GM23338 (cell line): ENCODE results near the gene GPN3. TPM values are rescaled to one million over a fixed set of nuclear protein-coding genes. Genes with fewer than 3 reads are reported as not detected.

ENCODE experiments used
- ATAC-seq: fragments of 200-7000 bp; cut with Tn5 transposase; 3 replicates; pipeline ENCODE4 v1.9.1; 2020
- DNase-seq: peaks from one replicate; pipeline ENCODE4 v3.0.0-alpha.2; 2015; ENCODE audit warnings: low spot score
- H2AFZ ChIP-seq: fragments of 200-600 bp; sonication (generic); 2 replicates; pipeline ENCODE4 v1.8.0; 2016; ENCODE audit warnings: antibody characterized with exemption, mild to moderate bottlenecking, moderate library complexity
- H3F3A ChIP-seq: fragments of 200-600 bp; sonication (generic); replicated peaks from 2 replicates; pipeline ENCODE4 v1.8.0; 2017; ENCODE audit warnings: antibody characterized with exemption, mixed run types, low read depth
- H3K27ac ChIP-seq: fragments of 200-600 bp; sonication (generic); 2 replicates; pipeline ENCODE4 v1.6.1; 2016; ENCODE audit warnings: low read depth
- H3K27me3 ChIP-seq: fragments of 200-600 bp; sonication (generic); 2 replicates; pipeline ENCODE4 v1.8.0; 2016; ENCODE audit warnings: mild to moderate bottlenecking, mixed run types, moderate library complexity; ENCODE audit not compliant: insufficient read depth
- H3K36me3 ChIP-seq: fragments of 200-600 bp; sonication (generic); 2 replicates; pipeline ENCODE4 v1.8.0; 2016; ENCODE audit warnings: mild to moderate bottlenecking; ENCODE audit not compliant: insufficient read depth
- H3K4me1 ChIP-seq: fragments of 200-600 bp; sonication (generic); 2 replicates; pipeline ENCODE4 v1.8.0; 2016; ENCODE audit warnings: mild to moderate bottlenecking, moderate library complexity; ENCODE audit not compliant: insufficient read depth
- H3K4me2 ChIP-seq: fragments of 200-600 bp; sonication (generic); 2 replicates; pipeline ENCODE4 v1.7.1; 2017; ENCODE audit warnings: mixed run types
- H3K4me3 ChIP-seq: fragments of 200-600 bp; sonication (generic); 2 replicates; pipeline ENCODE4 v1.6.1; 2016; ENCODE audit warnings: mixed run types
- H3K79me2 ChIP-seq: fragments of 200-600 bp; sonication (generic); replicated peaks from 2 replicates; pipeline ENCODE4 v1.8.0; 2017; ENCODE audit warnings: mild to moderate bottlenecking; ENCODE audit not compliant: insufficient read depth
- H3K9me2 ChIP-seq: fragments of 200-600 bp; sonication (generic); 2 replicates; pipeline ENCODE4 v1.8.0; 2017; ENCODE audit not compliant: insufficient read depth
- H4K20me1 ChIP-seq: fragments of 200-600 bp; sonication (generic); replicated peaks from 2 replicates; pipeline ENCODE4 v1.8.0; 2017; ENCODE audit warnings: mild to moderate bottlenecking; ENCODE audit not compliant: insufficient read depth
- H3K27ac Mint-ChIP-seq: 2 replicates; pipeline ENCODE4 v1.8.0; 2020; ENCODE audit warnings: inconsistent platforms, mild to moderate bottlenecking, moderate library complexity, mixed read lengths
- H3K27me3 Mint-ChIP-seq: 3 replicates; pipeline ENCODE4 v1.8.0; 2022; ENCODE audit warnings: low read depth, mild to moderate bottlenecking, moderate library complexity, mixed read lengths, inconsistent platforms; ENCODE audit not compliant: insufficient read depth, poor library complexity
- H3K36me3 Mint-ChIP-seq: 3 replicates; pipeline ENCODE4 v1.8.0; 2021; ENCODE audit warnings: low read depth, mild to moderate bottlenecking, inconsistent platforms, moderate library complexity, mixed read lengths
- H3K4me1 Mint-ChIP-seq: 3 replicates; pipeline ENCODE4 v1.8.0; 2020; ENCODE audit warnings: mild to moderate bottlenecking, inconsistent platforms, mixed read lengths
- H3K4me3 Mint-ChIP-seq: 3 replicates; pipeline ENCODE4 v1.8.0; 2021; ENCODE audit warnings: moderate library complexity, mild to moderate bottlenecking, inconsistent platforms, mixed read lengths
- H3K9me3 Mint-ChIP-seq: 3 replicates; pipeline ENCODE4 v1.8.0; 2020; ENCODE audit warnings: moderate library complexity, mild to moderate bottlenecking, inconsistent platforms, mixed read lengths
- CREB1 ChIP-seq: fragments of 250-450 bp; sonication (Bioruptor Pico); IDR thresholded peaks from 2 replicates; pipeline ENCODE4 v1.5.0; 2020; ENCODE audit warnings: low read depth, mild to moderate bottlenecking, moderate library complexity
- EZH2 ChIP-seq: fragments of 200-600 bp; sonication (generic); IDR thresholded peaks from one replicate; pipeline ENCODE4 v1.8.0; 2017; ENCODE audit warnings: antibody characterized with exemption, mild to moderate bottlenecking, low read depth; ENCODE audit not compliant: unreplicated experiment
- EZH2phosphoT487 ChIP-seq: fragments of 200-600 bp; sonication (generic); IDR thresholded peaks from one replicate; pipeline ENCODE4 v1.8.1; 2018; ENCODE audit warnings: antibody characterized with exemption; ENCODE audit not compliant: unreplicated experiment
- JUNB ChIP-seq: IDR thresholded peaks from one replicate; pipeline ENCODE4 v1.6.1; 2016; ENCODE audit warnings: antibody characterized with exemption; ENCODE audit not compliant: unreplicated experiment
- NANOG ChIP-seq: IDR thresholded peaks from 2 replicates; pipeline ENCODE4 v1.6.1; 2016; ENCODE audit warnings: antibody characterized with exemption, borderline replicate concordance
- POLR2AphosphoS5 ChIP-seq: IDR thresholded peaks from 2 replicates; pipeline ENCODE4 v1.6.1; 2016; ENCODE audit warnings: antibody characterized with exemption, low read depth
- STAT1 ChIP-seq: IDR thresholded peaks from one replicate; pipeline ENCODE4 v1.6.1; 2016; ENCODE audit warnings: antibody characterized with exemption; ENCODE audit not compliant: unreplicated experiment
- ZNF114 ChIP-seq: fragments of 250-450 bp; sonication (Bioruptor Pico); IDR thresholded peaks from 2 replicates; pipeline ENCODE4 v1.5.0; 2020; ENCODE audit warnings: mild to moderate bottlenecking, moderate library complexity
- ZNF331 ChIP-seq: fragments of 250-450 bp; sonication (Bioruptor Pico); IDR thresholded peaks from 2 replicates; pipeline ENCODE4 v1.5.0; 2020; ENCODE audit warnings: low read depth, mild to moderate bottlenecking, moderate library complexity
- ZNF462 ChIP-seq: fragments of 250-450 bp; sonication (Bioruptor Pico); IDR thresholded peaks from 2 replicates; pipeline ENCODE4 v1.5.0; 2020; ENCODE audit warnings: mild to moderate bottlenecking, moderate library complexity
- polyA plus RNA-seq: library from polyadenylated mRNA; unstranded; fragments of >200 nt; fragmentation: Nextera tagmentation; extraction: Ambion mirVana; gene quantifications from 2 replicates; pipeline ENCODE4 v1.2.1, GENCODE V29; 2016
- total RNA-seq: library from RNA; depleted of rRNA; stranded (reverse); fragments of >200 nt; shearing (Covaris generic); gene quantifications from 2 replicates; pipeline ENCODE4 v1.2.3, GENCODE V29; 2014
- TF ChIP-seq, protein P1 (sequence below): IDR thresholded peaks from one replicate; pipeline ENCODE4 v1.6.1; 2018; ENCODE audit warnings: antibody characterized with exemption; ENCODE audit not compliant: unreplicated experiment
- TF ChIP-seq, protein P2 (sequence below): IDR thresholded peaks from 2 replicates; pipeline ENCODE4 v1.6.1; 2016; ENCODE audit warnings: antibody characterized with exemption
- TF ChIP-seq, protein P3 (sequence below), 2 experiments: fragments of 200-600 bp in 1 of 2; sonication (generic) in 1 of 2; conservative IDR thresholded peaks; 2 replicates each; pipeline versions ENCODE4 v1.5.1 to v1.6.1; 2016 to 2017; ENCODE audit warnings: antibody characterized with exemption in 2 of 2, low read depth in 2 of 2, mild to moderate bottlenecking in 2 of 2, moderate library complexity in 1 of 2

The GPN3 gene
- total and polyA plus RNA-seq, 2 experiments from 2014 or later = 45.0 to 108 TPM

DNA sequence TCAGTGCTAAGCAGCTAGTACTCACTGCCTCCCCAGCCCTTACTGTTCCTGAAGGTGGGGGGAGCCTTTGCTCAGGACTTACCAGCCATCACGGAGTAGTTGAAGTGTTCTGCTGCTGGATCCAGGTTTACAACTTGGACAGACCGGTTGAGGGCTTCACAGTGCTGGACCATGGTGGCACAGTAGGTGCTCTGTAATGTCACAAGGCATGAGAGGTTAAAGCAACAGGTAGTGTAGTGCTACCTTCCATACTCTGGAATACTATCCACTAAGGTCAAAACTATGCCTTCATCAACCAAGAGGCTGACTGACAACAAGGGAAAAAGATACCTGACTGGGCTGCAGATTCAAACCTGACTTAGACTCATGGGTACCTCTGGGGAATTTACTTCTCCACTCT, 3.0 kb downstream of the GPN3 start:
- peaks cover 6% of the 10 kb centered on the region for H3K4me1 ChIP-seq
- no peak for ATAC-seq
- H3K36me3 ChIP-seq = peaks cover 8% of the 10 kb centered on the region
- peaks cover 19% of the 10 kb centered on the region for H4K20me1 ChIP-seq
- no peak overlapping the region for H3K27ac ChIP-seq
- H3K9me2 ChIP-seq = no peaks in the 10 kb centered on the region
- H3K4me1 Mint-ChIP-seq = peaks cover 13% of the 10 kb centered on the region
- no peak for TF ChIP-seq ZNF114 (CRISPR knock-in tag)
- no peak for TF ChIP-seq ZNF331 (CRISPR knock-in tag)
- TF ChIP-seq POLR2AphosphoS5 = no peak
- TF ChIP-seq, protein P1, sequence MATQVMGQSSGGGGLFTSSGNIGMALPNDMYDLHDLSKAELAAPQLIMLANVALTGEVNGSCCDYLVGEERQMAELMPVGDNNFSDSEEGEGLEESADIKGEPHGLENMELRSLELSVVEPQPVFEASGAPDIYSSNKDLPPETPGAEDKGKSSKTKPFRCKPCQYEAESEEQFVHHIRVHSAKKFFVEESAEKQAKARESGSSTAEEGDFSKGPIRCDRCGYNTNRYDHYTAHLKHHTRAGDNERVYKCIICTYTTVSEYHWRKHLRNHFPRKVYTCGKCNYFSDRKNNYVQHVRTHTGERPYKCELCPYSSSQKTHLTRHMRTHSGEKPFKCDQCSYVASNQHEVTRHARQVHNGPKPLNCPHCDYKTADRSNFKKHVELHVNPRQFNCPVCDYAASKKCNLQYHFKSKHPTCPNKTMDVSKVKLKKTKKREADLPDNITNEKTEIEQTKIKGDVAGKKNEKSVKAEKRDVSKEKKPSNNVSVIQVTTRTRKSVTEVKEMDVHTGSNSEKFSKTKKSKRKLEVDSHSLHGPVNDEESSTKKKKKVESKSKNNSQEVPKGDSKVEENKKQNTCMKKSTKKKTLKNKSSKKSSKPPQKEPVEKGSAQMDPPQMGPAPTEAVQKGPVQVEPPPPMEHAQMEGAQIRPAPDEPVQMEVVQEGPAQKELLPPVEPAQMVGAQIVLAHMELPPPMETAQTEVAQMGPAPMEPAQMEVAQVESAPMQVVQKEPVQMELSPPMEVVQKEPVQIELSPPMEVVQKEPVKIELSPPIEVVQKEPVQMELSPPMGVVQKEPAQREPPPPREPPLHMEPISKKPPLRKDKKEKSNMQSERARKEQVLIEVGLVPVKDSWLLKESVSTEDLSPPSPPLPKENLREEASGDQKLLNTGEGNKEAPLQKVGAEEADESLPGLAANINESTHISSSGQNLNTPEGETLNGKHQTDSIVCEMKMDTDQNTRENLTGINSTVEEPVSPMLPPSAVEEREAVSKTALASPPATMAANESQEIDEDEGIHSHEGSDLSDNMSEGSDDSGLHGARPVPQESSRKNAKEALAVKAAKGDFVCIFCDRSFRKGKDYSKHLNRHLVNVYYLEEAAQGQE = no peak
- TF ChIP-seq NANOG = no peak
- no peak for TF ChIP-seq JUNB
- TF ChIP-seq EZH2phosphoT487 = no peak
- TF ChIP-seq, protein P2, sequence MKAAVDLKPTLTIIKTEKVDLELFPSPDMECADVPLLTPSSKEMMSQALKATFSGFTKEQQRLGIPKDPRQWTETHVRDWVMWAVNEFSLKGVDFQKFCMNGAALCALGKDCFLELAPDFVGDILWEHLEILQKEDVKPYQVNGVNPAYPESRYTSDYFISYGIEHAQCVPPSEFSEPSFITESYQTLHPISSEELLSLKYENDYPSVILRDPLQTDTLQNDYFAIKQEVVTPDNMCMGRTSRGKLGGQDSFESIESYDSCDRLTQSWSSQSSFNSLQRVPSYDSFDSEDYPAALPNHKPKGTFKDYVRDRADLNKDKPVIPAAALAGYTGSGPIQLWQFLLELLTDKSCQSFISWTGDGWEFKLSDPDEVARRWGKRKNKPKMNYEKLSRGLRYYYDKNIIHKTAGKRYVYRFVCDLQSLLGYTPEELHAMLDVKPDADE = no peak
- TF ChIP-seq, protein P3, sequence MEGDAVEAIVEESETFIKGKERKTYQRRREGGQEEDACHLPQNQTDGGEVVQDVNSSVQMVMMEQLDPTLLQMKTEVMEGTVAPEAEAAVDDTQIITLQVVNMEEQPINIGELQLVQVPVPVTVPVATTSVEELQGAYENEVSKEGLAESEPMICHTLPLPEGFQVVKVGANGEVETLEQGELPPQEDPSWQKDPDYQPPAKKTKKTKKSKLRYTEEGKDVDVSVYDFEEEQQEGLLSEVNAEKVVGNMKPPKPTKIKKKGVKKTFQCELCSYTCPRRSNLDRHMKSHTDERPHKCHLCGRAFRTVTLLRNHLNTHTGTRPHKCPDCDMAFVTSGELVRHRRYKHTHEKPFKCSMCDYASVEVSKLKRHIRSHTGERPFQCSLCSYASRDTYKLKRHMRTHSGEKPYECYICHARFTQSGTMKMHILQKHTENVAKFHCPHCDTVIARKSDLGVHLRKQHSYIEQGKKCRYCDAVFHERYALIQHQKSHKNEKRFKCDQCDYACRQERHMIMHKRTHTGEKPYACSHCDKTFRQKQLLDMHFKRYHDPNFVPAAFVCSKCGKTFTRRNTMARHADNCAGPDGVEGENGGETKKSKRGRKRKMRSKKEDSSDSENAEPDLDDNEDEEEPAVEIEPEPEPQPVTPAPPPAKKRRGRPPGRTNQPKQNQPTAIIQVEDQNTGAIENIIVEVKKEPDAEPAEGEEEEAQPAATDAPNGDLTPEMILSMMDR (conservative IDR thresholded peaks at IDR 0.05; ENCODE audit: low read depth in 2 of 2) = no peak
- no peak for TF ChIP-seq EZH2
- TF ChIP-seq CREB1 (CRISPR knock-in tag) = no peak
- no peak for TF ChIP-seq STAT1
- TF ChIP-seq ZNF462 (CRISPR knock-in tag) = no peak
- 0 out of 2 replicates have a peak, but pooled peaks cover 3% of the 10 kb centered on the region for H3F3A ChIP-seq
- H3K4me3 ChIP-seq = no peak overlapping the region
- no peak overlapping the region for H3K4me2 ChIP-seq
- no peak overlapping the region for H2AFZ ChIP-seq
- no peaks in the 10 kb centered on the region for H3K27me3 ChIP-seq
- H3K79me2 ChIP-seq = peaks cover 66% of the 10 kb centered on the region
- no peak overlapping the region for H3K27ac Mint-ChIP-seq
- H3K36me3 Mint-ChIP-seq = peaks cover 42% of the 10 kb centered on the region
- peaks cover 19% of the 10 kb centered on the region for H3K27me3 Mint-ChIP-seq
- DNase-seq = no peak
- no peak overlapping the region for H3K4me3 Mint-ChIP-seq
- no peaks in the 10 kb centered on the region; the same call in 2 of the 3 replicates for H3K9me3 Mint-ChIP-seq
